Endometrial microvascular endothelial cells (primary cell): ENCODE data around the gene NEK1. TPM values are rescaled to one million over a fixed set of nuclear protein-coding genes. Genes with fewer than 3 reads are reported as not detected.
"Not testable (repeated sequence)": the region's sequence is repeated elsewhere in the genome, so short reads cannot be mapped to it uniquely, and the experiment has no call there.

ENCODE experiments used
- in situ Hi-C: cut with HindIII; loops from 2 replicates; pipeline ENCODE4 v1.10.0; 2017; ENCODE audit warnings: low sequenced_read_pairs, low pct_unique_long_range_greater_than_20kb; ENCODE audit errors: inconsistent ontology term
- total RNA-seq: library from RNA; depleted of rRNA; stranded (reverse); fragments of >200 nt; gene quantifications from one replicate; pipeline ENCODE4 v1.2.3, GENCODE V29; 2015; ENCODE audit errors: inconsistent ontology term

Gene NEK1
- total RNA-seq, 1 donor from 2014 or later: 4.4 TPM

- in situ Hi-C loops: no loop called here
Observed at GRCh38 chr4:169632896-169633295, 20.5 kb upstream of the NEK1 start.

- in situ Hi-C loops: no loop called here
Observed at GRCh38 chr4:169630069-169630468, 17.7 kb upstream of the NEK1 start.

- in situ Hi-C loops: no loop called here
Observed at GRCh38 chr4:169628579-169628978, 16.2 kb upstream of the NEK1 start.

- in situ Hi-C loops: no loop called here
Observed at GRCh38 chr4:169627307-169627706, 14.9 kb upstream of the NEK1 start.

- in situ Hi-C loops: no loop called here
Observed at GRCh38 chr4:169626331-169627282, 14.2 kb upstream of the NEK1 start.

- in situ Hi-C loops: no loop called here
Observed at GRCh38 chr4:169625886-169626285, 13.5 kb upstream of the NEK1 start.

- in situ Hi-C loops: not testable (repeated sequence)
Observed at GRCh38 chr4:169624012-169624411, 11.6 kb upstream of the NEK1 start.

- in situ Hi-C loops: no loop called here
Observed at GRCh38 chr4:169622566-169622965, 10.2 kb upstream of the NEK1 start.

- in situ Hi-C loops: no loop called here
Observed at GRCh38 chr4:169621731-169622492, 9.5 kb upstream of the NEK1 start.

GRCh38 chr4:169620880-169621248 lies 8.5 kb upstream of the NEK1 start:
- in situ Hi-C loops: no loop called here

- in situ Hi-C loops: no loop called here
Observed at GRCh38 chr4:169619958-169620879, 7.8 kb upstream of the NEK1 start, which contains the start of gene CLCN3. Gene CLCN3 (plus strand): TSS chr4:169620578. CDS start chr4:169635929, 15,351 bp downstream.

GRCh38 chr4:169619518-169619957 lies 7.2 kb upstream of the NEK1 start:
- in situ Hi-C loops: no loop called here

- in situ Hi-C loops: no loop called here
Observed at GRCh38 chr4:169618986-169619385, 6.6 kb upstream of the NEK1 start.

- in situ Hi-C loops: no loop called here
Observed at GRCh38 chr4:169618286-169618685, 5.9 kb upstream of the NEK1 start.

- in situ Hi-C loops: no loop called here
Observed at GRCh38 chr4:169617306-169617705, 4.9 kb upstream of the NEK1 start.

- in situ Hi-C loops: no loop called here
Observed at GRCh38 chr4:169616846-169617245, 4.5 kb upstream of the NEK1 start.

- in situ Hi-C loops: no loop called here
Observed at GRCh38 chr4:169615467-169616106, 3.2 kb upstream of the NEK1 start.
